Measurements from ENCODE around the gene RASAL1. TPM values are rescaled to one million over a fixed set of nuclear protein-coding genes. Genes with fewer than 3 reads are reported as not detected.

The RASAL1 gene
- total RNA-seq, result not detected in 2 replicates

GRCh38 chr12:113135178-113136127 is at the start of gene RASAL1:
TSS of gene RASAL1 (minus strand) at chr12:113135761. CDS start at chr12:113135462, 299 bp downstream.

GRCh38 chr12:113149361-113150150 is 14.0 kb upstream of the RASAL1 start, which contains the start of gene CFAP73:
TSS of gene CFAP73 (plus strand) at chr12:113149724. CDS start at chr12:113149858, 134 bp downstream.

GRCh38 chr12:113056631-113057488 is 78.7 kb downstream of the RASAL1 start, which contains the start of gene DTX1:
TSS of gene DTX1 (plus strand) at chr12:113056730. CDS start at chr12:113058193, 1,463 bp downstream.

Other genes with a start within 250 kb of the RASAL1 start
- 15.3 and 164 TPM in 2 replicates for gene OAS1, start 228.8 kb downstream of the RASAL1 start, total RNA-seq
- gene OAS3, start 197.3 kb downstream of the RASAL1 start, total RNA-seq, result 8.1 and 118 TPM in 2 replicates
- 6.8 and 146 TPM in 2 replicates for gene OAS2, start 157.2 kb downstream of the RASAL1 start, total RNA-seq
- gene DTX1, start 79.0 kb downstream of the RASAL1 start, total RNA-seq, result 0.32 TPM in 1 of 2 replicates, not detected in the other
- gene CFAP73, start 14.0 kb upstream of the RASAL1 start, total RNA-seq, result not detected in 2 replicates
- 30.5 and 32.2 TPM in 2 replicates for gene DDX54, start 49.7 kb upstream of the RASAL1 start, total RNA-seq
- gene RITA1, start 50.0 kb upstream of the RASAL1 start, total RNA-seq, result 20.1 and 21.1 TPM in 2 replicates
- 3.2 and 6.2 TPM in 2 replicates for gene TPCN1, start 85.7 kb upstream of the RASAL1 start, total RNA-seq
- gene SLC8B1, start 199.3 kb upstream of the RASAL1 start, total RNA-seq, result 9.7 and 23.7 TPM in 2 replicates
- gene PLBD2, start 222.8 kb upstream of the RASAL1 start, total RNA-seq, result 15.3 and 17.2 TPM in 2 replicates

All from epithelial cell of umbilical artery (primary cell).